NCI-H2081 treated with DMSO at 0.1 percent for 48 hours (cell line): ENCODE data around the gene MEGF6.
"Not testable (repeated sequence)": the region's sequence is repeated elsewhere in the genome, so short reads cannot be mapped to it uniquely, and the experiment has no call there.

Experiments
- DNase-seq: peaks from one replicate; lab custom pipeline; 2025; lab: John Stamatoyannopoulos, UW

The MEGF6 gene

DNA sequence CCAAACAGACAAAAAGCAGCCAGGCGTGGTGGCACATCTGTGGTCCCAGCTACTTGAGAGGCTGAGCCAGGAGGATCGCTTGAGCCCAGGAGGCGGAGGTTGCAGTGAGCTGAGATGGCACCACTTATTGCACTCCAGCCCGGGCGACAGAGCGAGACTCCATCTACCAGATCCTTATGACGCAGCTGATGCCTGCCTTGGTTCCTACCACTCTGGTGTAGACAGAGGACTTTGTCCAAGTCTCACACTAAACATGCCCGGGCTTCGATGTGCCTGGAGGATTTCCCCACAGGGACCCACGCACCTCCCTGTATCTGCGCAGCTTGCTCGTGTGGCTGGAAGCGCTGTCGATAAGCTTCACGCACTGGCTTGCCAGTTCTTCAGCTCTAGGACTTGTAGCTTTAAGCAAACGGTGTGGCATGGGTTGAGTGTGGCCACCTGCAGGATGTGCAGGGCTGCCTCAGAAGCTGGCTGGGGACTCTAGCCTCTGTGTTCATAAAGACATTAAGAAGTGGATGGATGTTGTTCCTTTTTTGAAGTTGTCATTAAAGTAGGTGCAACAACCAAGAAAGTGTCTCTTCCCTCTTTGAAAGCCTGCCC is 18.4 kb upstream of the MEGF6 start:
- no peak for DNase-seq

- DNase-seq = no peak
Measured at GRCh38 chr1:3628445-3628844, 17.1 kb upstream of the MEGF6 start.

GRCh38 chr1:3627515-3628253 is 16.4 kb upstream of the MEGF6 start:
- no peak for DNase-seq

DNA sequence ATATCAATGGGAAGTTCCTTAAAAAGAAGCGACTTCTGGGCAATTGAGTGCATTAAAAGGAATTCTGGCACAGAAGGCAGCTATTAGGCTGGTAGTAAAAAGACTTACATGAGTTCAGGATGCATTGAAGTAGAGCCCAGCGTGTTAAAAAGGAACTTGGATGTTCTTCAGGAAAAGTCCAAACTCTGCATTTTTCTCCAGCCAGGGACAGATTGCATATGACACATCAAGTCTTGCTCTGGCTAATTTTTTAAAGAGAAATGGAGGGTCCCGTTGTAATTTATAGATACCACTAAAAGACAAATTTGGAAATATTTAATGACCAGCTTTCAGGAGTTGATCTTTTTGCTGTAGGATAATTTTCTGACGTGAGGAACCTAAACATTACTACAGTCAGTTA is 14.7 kb upstream of the MEGF6 start:
- DNase-seq = no peak

DNA sequence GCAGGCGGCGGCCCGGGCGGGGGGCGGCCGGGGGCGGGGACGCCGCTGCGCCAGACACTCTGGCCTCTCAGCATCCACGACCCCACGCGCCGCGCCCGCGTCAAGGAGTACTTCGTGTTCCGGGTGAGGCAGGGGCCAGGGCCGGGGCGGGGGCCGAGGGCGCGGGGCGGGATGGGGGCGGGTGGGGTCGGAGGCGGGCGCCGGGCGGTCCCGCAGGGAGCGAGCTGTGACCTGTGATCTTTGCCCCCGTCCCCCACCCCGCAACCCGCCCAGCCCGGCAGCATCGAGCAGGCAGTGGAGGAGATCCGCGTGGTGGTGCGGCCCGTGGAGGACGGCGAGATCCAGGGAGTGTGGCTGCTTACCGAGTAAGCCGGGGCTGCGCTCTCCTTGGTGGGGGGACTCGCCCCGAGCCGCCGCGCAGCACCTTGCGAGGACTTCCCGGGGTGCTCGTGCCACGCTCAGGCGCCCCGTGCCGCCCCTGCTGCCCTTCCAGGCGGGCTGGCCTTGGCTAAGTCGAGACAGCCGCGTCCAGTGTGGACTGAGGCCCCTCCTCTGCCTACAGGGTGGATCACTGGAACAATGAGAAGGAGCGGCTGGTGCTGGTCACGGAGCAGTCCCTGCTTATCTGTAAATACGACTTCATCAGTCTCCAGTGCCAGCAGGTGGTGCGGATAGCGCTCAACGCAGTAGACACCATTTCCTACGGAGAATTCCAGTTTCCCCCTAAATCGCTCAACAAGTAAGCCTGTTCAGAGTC is 14.0 kb upstream of the MEGF6 start:
- no peak for DNase-seq

GRCh38 chr1:3624200-3625136 is 13.2 kb upstream of the MEGF6 start, which contains the start of gene TPRG1L:
Gene TPRG1L (plus strand): TSS chr1:3625015. CDS start chr1:3625073, 58 bp downstream.
- DNase-seq = peak; percentile 79

DNA sequence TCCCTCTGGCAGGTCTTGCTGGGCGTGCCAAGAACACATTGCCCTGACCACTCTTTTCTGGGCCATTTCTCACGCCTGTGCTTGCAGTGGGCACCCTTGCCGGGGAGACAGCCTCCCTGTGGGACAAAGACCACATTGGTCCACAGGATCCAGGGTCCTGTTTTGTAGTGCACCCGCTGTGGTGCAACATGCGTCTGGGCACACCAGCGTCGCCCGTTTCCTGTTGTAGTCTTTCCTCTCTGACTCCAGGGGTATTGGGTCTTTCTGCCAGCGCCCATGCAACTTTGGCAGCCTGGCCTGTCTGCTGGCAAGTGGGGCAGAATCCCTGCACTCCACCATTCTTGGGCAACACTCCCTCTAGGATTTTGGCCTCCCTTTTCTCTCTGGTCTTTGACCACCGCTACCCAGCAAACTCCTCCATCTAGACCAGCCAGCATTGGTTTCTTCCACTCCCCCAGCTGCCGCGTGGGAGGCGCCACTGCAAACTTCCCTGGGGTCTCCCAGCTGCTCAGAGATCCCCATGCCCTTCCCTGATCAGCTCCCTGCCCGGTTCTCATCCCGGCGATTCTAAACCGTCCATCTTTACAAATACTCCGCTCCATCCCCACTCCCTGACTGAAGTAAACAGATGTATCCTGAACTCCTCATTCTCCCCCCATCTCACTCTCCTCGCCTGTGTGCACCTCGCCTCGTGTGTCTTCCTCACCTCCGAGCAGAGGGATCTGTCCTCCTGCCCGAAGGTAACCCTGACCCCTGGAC is 12.3 kb upstream of the MEGF6 start:
- no peak for DNase-seq

GRCh38 chr1:3622102-3622501 is 10.8 kb upstream of the MEGF6 start:
- DNase-seq = not testable (repeated sequence)

- DNase-seq = not testable (repeated sequence)
Measured at GRCh38 chr1:3621151-3621671, 9.9 kb upstream of the MEGF6 start.

DNA sequence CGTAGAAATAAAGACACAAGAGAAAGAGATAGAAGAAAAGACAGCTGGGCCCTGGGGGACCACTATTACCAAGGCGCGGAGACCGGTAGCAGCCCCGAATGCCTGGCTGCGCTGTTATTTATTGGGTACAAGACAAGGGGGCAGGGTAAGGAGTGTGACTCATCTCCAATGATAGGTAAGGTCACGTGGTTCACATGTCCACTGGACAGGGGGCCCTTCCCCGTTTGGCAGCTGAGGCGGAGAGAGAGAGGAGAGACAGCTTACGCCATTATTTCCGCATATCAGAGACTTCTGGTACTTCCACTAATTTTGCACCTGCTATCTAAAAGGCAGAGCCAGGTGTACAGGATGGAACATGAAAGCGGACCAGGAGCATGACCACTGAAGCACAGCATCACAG is 9.4 kb upstream of the MEGF6 start:
- no peak for DNase-seq

DNA sequence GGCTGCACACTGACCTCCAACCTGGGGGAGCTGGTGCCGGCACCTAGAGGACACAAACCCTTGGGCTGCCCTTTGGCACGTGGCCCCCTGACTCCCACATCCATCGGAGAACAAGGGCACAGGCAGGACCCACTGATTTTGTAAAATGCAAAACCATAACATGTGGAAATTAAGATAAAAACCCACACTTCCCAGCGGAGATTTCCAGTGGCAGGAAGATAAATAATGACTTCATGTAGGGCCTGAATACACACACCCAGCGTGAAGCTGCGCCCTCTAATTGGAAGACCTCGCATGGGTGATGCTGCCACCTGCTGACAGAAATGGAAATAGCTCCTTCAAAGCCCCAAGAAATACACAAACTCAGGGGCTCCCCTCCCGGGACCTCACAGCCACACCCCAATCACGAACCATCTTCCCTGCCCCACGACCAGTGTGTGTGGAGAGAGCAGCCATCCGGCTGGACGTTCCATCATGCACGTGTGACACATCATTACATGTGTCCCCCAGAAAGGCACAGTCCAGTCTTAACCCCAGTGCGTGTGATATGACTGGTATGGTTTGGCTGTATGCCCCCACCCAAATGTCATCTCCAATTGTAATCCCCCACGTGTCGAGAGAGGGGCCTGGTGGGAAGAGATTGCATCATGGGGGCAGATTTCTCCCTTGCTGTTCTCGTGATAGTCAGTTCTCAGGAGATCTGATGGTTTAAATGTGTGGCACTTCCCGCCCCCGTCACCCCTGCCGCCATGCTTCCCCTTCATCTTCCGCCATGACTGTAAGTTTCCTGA is 7.8 kb upstream of the MEGF6 start:
- DNase-seq = no peak

DNA sequence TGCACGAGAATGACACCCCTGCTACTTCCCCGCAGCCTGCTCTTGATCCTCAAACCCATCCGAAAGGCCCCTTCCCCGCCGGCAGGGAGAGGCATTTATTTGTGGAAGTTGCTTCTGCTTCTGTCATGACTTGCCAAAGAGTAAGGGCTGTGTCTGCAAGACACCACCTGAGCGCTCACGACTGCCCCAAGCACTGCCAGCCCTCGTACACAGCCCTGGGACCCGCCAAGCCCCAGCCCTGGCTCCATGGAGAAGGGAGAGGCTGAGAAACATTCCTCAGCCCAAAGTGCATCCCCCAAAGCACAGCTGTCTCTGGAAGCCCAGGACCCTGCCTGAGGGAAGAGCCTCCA is 7.2 kb upstream of the MEGF6 start:
- no peak for DNase-seq

DNA sequence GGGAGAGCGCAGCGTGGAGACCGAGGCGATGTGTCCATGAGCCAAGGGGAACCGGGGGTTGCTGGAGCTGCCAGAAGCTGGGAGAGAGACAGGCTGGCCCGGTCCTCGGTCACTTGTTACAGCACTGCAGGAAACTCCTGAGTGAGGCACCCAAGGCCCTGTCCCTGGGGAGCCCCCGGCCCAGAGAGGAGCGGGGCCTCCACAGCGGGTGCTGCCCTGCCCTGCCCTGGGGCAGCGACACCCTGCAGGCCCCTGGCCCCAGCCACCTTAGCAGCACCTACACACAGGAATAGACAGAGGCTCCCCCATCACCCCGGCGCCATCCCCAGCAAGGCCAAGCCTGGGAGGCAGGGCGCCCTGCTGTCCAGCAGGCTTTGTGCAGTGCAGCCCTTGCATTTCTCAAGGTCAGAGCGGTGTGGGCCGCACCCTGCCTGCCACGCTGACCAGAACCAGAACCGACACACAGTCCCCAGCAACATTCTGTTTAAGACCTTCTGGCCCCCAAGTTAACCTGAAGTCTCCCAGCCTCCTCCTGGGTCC is 6.6 kb upstream of the MEGF6 start:
- no peak for DNase-seq

- no peak for DNase-seq
Measured at GRCh38 chr1:3616861-3617260, 5.6 kb upstream of the MEGF6 start.

DNA sequence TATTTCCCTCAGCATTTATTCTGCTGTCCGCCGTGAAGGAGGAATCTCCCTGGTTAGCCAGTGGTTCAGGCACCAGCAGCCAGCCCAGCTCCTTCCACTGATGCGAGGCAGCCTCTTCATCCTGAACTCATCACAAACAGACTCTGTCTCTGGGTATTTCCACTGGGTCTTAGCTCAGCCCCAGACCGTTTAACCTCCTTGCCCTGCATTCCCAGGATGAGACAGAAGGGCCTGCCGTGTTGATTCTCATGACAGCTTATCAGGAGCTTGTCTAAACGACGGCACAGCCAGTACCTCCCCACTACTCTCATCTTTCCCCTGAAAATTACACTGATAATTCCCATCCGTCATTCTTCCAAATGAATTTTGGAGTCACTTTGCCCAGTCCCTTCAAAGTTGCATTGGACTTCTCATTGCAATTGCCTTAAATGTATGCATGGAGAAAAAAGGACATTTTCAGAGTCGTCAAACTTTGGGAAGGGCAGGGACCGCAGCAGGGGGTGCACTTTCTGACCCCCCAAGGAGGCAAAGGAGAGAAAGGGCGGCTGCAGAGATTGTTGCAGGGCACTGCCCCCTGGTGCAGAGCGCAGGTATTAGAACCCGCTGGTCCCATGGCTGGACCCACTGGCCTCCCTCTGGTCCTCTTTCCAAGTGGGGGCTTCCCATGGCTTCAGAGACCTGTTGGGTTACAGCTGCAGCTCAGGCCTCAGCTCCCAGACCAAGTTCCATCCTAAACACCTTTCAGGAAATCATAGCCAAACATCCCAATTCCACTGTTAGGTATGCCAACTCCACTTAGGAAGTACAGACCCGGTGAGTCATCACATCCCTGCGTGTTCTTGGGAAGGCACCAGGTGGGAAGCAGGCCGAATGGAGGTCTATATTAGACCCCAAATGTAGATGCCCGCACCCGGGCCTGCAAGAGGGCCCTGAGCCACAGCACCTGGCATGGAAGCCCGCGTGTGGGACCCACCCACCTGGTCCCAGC is 3.7 kb upstream of the MEGF6 start:
- DNase-seq = no peak

GRCh38 chr1:3612123-3612522 is 815 bp upstream of the MEGF6 start:
- no peak for DNase-seq

GRCh38 chr1:3610527-3611169 is 660 bp downstream of the MEGF6 start:
- DNase-seq = no peak
